HL-60 (cell line): ENCODE measurements around the gene RFESD.

Experiments
- DNase-seq, 2 experiments: peaks; one replicate each; pipeline ENCODE4 v3.0.0-alpha.2; 2010 to 2020; ENCODE audit warnings: low read depth in 1 of 2, low spot score in 1 of 2
- H3K27ac ChIP-seq: fragments of 250-450 bp; sonication (Bioruptor Pico); replicated peaks from 2 replicates; pipeline ENCODE4 v1.5.1; 2020; ENCODE audit warnings: mild to moderate bottlenecking, moderate library complexity
- H3K27me3 ChIP-seq: fragments of 250-450 bp; sonication (Bioruptor Pico); 2 replicates; pipeline ENCODE4 v1.5.1; 2021; ENCODE audit warnings: mild to moderate bottlenecking, moderate library complexity; ENCODE audit not compliant: insufficient read depth, poor library complexity, severe bottlenecking
- H3K4me3 ChIP-seq: replicated peaks from 2 replicates; pipeline ENCODE4 v1.5.1; 2011; ENCODE audit warnings: mild to moderate bottlenecking, control low read depth, low read length; ENCODE audit not compliant: insufficient read depth
- CTCF ChIP-seq: IDR thresholded peaks from one replicate; pipeline ENCODE4 v1.5.1; 2011; ENCODE audit warnings: low read length, control low read depth, inconsistent platforms; ENCODE audit not compliant: insufficient read depth
- GABPA ChIP-seq: IDR thresholded peaks from 2 replicates; pipeline ENCODE4 v1.6.1; 2012; ENCODE audit warnings: low read depth
- POLR2AphosphoS5 ChIP-seq: IDR thresholded peaks from 2 replicates; pipeline ENCODE4 v1.6.1; 2012; ENCODE audit warnings: low read depth
- REST ChIP-seq: IDR thresholded peaks from 2 replicates; pipeline ENCODE4 v1.6.1; 2012; ENCODE audit warnings: low read depth; ENCODE audit not compliant: insufficient replicate concordance
- SPI1 ChIP-seq: IDR thresholded peaks from 2 replicates; pipeline ENCODE4 v1.6.1; 2012; ENCODE audit warnings: low read depth, mild to moderate bottlenecking, borderline replicate concordance

Gene RFESD

GRCh38 chr5:95628933-95629332, 17.6 kb upstream of the RFESD start:
- no peak for DNase-seq
- Histone ChIP-seq H3K27ac (no peak overlapping the region), H3K27me3 (no peaks in the 10 kb centered on the region), H3K4me3 (no peak overlapping the region)
- TF ChIP-seq POLR2AphosphoS5 (no peak), CTCF (no peak), GABPA (no peak), REST (no peak), SPI1 (no peak)

- Histone ChIP-seq H3K27ac (no peak overlapping the region), H3K27me3 (no peaks in the 10 kb centered on the region), H3K4me3 (no peak overlapping the region)
- no peak for DNase-seq
- TF ChIP-seq POLR2AphosphoS5, result no peak
- no peak for TF ChIP-seq CTCF
- no peak for TF ChIP-seq SPI1
- no peak for TF ChIP-seq GABPA
- no peak for TF ChIP-seq REST
Measured at GRCh38 chr5:95630394-95630917, 16.1 kb upstream of the RFESD start.

- no peak for DNase-seq
- TF ChIP-seq SPI1 (no peak), POLR2AphosphoS5 (no peak), GABPA (no peak), CTCF (no peak), REST (no peak)
- H3K4me3 ChIP-seq, result no peak overlapping the region
- no peaks in the 10 kb centered on the region for H3K27me3 ChIP-seq
- H3K27ac ChIP-seq, result no peak overlapping the region
Measured at GRCh38 chr5:95631255-95631958, 15.2 kb upstream of the RFESD start.
